ENCODE measurements around the gene WBP1L. TPM values are rescaled to one million over a fixed set of nuclear protein-coding genes. Genes with fewer than 3 reads are reported as not detected.

The WBP1L gene
- total and polyA plus RNA-seq, 2 of the 13 experiments (the other 11 are each of a cell fraction or from before 2014, with no cell fraction given), result 8.3 to 12.3 TPM

DNA sequence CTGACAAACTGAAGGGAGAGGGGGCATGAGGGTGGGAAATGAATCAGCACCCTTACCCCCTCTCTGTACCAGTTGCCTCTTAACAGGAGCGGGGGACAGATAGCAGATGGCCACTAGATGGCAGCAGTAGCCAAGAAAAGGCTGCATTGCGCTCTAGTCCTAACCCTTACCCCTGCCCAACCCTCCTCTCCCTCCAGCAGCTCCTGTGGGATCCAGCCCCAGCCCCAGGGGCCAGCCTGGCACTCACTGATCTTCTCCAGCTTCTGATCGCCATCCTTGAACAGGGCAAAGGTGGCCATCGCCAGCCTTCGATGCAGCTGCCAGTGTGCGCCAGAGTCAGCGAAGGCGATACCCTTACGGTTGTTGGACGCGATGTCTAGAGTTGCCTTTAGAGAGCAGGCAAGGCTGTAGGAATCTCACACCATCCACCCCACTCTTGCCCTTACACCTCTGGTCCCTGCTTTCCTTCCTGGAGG, 91.3 kb downstream of the WBP1L start (continued):
- TF ChIP-seq, protein P1, sequence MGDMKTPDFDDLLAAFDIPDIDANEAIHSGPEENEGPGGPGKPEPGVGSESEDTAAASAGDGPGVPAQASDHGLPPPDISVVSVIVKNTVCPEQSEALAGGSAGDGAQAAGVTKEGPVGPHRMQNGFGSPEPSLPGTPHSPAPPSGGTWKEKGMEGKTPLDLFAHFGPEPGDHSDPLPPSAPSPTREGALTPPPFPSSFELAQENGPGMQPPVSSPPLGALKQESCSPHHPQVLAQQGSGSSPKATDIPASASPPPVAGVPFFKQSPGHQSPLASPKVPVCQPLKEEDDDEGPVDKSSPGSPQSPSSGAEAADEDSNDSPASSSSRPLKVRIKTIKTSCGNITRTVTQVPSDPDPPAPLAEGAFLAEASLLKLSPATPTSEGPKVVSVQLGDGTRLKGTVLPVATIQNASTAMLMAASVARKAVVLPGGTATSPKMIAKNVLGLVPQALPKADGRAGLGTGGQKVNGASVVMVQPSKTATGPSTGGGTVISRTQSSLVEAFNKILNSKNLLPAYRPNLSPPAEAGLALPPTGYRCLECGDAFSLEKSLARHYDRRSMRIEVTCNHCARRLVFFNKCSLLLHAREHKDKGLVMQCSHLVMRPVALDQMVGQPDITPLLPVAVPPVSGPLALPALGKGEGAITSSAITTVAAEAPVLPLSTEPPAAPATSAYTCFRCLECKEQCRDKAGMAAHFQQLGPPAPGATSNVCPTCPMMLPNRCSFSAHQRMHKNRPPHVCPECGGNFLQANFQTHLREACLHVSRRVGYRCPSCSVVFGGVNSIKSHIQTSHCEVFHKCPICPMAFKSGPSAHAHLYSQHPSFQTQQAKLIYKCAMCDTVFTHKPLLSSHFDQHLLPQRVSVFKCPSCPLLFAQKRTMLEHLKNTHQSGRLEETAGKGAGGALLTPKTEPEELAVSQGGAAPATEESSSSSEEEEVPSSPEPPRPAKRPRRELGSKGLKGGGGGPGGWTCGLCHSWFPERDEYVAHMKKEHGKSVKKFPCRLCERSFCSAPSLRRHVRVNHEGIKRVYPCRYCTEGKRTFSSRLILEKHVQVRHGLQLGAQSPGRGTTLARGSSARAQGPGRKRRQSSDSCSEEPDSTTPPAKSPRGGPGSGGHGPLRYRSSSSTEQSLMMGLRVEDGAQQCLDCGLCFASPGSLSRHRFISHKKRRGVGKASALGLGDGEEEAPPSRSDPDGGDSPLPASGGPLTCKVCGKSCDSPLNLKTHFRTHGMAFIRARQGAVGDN (CRISPR knock-in tag; IDR thresholded peaks at IDR 0.05), result peak; percentile 56; the same call in 1 of the 2 replicates
- TF ChIP-seq KDM5B (CRISPR knock-in tag; IDR thresholded peaks at IDR 0.05; ENCODE audit: borderline replicate concordance) (peak; percentile 62; the same call in 1 of the 2 replicates), RAD21 (CRISPR knock-in tag; IDR thresholded peaks at IDR 0.05) (peak; percentile 96), SALL1 (CRISPR knock-in tag; IDR thresholded peaks at IDR 0.05) (peak; percentile 41; the same call in 1 of the 2 replicates), STAT5B (CRISPR knock-in tag; IDR thresholded peaks at IDR 0.05) (no peak), THAP11 (CRISPR knock-in tag; IDR thresholded peaks at IDR 0.05) (0 out of 2 replicates have a peak, but pooled peaks have one; percentile 30), ERF (CRISPR knock-in tag; IDR thresholded peaks at IDR 0.05) (no peak), HOXD1 (CRISPR knock-in tag; IDR thresholded peaks at IDR 0.05) (no peak), SALL2 (CRISPR knock-in tag; IDR thresholded peaks at IDR 0.05) (peak; percentile 55; the same call in 1 of the 2 replicates), STAG1 (CRISPR knock-in tag; IDR thresholded peaks at IDR 0.05) (peak; percentile 97), ZNF776 (CRISPR knock-in tag; IDR thresholded peaks at IDR 0.05) (peak; percentile 49; the same call in 1 of the 2 replicates), ZBTB38 (CRISPR knock-in tag; IDR thresholded peaks at IDR 0.05) (peak; percentile 68), ZNF720 (CRISPR knock-in tag; IDR thresholded peaks at IDR 0.05) (no peak), DNMT1 (CRISPR knock-in tag; IDR thresholded peaks at IDR 0.05) (peak; percentile 46; the same call in 1 of the 2 replicates), RARG (CRISPR knock-in tag; IDR thresholded peaks at IDR 0.05; ENCODE audit: low read depth) (no peak), REPIN1 (CRISPR knock-in tag; IDR thresholded peaks at IDR 0.05; ENCODE audit: borderline replicate concordance, low read depth) (peak; percentile 54; the same call in 1 of the 2 replicates), ZNF329 (CRISPR knock-in tag; IDR thresholded peaks at IDR 0.05; ENCODE audit: low read depth) (no peak)
- TF ChIP-seq, protein P2, sequence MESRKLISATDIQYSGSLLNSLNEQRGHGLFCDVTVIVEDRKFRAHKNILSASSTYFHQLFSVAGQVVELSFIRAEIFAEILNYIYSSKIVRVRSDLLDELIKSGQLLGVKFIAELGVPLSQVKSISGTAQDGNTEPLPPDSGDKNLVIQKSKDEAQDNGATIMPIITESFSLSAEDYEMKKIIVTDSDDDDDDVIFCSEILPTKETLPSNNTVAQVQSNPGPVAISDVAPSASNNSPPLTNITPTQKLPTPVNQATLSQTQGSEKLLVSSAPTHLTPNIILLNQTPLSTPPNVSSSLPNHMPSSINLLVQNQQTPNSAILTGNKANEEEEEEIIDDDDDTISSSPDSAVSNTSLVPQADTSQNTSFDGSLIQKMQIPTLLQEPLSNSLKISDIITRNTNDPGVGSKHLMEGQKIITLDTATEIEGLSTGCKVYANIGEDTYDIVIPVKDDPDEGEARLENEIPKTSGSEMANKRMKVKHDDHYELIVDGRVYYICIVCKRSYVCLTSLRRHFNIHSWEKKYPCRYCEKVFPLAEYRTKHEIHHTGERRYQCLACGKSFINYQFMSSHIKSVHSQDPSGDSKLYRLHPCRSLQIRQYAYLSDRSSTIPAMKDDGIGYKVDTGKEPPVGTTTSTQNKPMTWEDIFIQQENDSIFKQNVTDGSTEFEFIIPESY (CRISPR knock-in tag; IDR thresholded peaks at IDR 0.05), result peak; percentile 73; the same call in 1 of the 2 replicates
- TF ChIP-seq, protein P3, sequence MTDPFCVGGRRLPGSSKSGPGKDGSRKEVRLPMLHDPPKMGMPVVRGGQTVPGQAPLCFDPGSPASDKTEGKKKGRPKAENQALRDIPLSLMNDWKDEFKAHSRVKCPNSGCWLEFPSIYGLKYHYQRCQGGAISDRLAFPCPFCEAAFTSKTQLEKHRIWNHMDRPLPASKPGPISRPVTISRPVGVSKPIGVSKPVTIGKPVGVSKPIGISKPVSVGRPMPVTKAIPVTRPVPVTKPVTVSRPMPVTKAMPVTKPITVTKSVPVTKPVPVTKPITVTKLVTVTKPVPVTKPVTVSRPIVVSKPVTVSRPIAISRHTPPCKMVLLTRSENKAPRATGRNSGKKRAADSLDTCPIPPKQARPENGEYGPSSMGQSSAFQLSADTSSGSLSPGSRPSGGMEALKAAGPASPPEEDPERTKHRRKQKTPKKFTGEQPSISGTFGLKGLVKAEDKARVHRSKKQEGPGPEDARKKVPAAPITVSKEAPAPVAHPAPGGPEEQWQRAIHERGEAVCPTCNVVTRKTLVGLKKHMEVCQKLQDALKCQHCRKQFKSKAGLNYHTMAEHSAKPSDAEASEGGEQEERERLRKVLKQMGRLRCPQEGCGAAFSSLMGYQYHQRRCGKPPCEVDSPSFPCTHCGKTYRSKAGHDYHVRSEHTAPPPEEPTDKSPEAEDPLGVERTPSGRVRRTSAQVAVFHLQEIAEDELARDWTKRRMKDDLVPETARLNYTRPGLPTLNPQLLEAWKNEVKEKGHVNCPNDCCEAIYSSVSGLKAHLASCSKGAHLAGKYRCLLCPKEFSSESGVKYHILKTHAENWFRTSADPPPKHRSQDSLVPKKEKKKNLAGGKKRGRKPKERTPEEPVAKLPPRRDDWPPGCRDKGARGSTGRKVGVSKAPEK (CRISPR knock-in tag; IDR thresholded peaks at IDR 0.05; ENCODE audit: borderline replicate concordance), result 0 out of 2 replicates have a peak, but pooled peaks have one; percentile 65
- TF ChIP-seq, protein P4, sequence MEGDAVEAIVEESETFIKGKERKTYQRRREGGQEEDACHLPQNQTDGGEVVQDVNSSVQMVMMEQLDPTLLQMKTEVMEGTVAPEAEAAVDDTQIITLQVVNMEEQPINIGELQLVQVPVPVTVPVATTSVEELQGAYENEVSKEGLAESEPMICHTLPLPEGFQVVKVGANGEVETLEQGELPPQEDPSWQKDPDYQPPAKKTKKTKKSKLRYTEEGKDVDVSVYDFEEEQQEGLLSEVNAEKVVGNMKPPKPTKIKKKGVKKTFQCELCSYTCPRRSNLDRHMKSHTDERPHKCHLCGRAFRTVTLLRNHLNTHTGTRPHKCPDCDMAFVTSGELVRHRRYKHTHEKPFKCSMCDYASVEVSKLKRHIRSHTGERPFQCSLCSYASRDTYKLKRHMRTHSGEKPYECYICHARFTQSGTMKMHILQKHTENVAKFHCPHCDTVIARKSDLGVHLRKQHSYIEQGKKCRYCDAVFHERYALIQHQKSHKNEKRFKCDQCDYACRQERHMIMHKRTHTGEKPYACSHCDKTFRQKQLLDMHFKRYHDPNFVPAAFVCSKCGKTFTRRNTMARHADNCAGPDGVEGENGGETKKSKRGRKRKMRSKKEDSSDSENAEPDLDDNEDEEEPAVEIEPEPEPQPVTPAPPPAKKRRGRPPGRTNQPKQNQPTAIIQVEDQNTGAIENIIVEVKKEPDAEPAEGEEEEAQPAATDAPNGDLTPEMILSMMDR (CRISPR knock-in tag; IDR thresholded peaks at IDR 0.05), result peak; percentile 98
